Measurements from ENCODE around the gene RNF31. TPM values are rescaled to one million over a fixed set of nuclear protein-coding genes. Genes with fewer than 3 reads are reported as not detected.

RNF31 gene
- total and polyA plus RNA-seq, 2 of the 13 experiments (the other 11 are each of a cell fraction or from before 2014, with no cell fraction given), result 48.2 to 86.8 TPM

DNA sequence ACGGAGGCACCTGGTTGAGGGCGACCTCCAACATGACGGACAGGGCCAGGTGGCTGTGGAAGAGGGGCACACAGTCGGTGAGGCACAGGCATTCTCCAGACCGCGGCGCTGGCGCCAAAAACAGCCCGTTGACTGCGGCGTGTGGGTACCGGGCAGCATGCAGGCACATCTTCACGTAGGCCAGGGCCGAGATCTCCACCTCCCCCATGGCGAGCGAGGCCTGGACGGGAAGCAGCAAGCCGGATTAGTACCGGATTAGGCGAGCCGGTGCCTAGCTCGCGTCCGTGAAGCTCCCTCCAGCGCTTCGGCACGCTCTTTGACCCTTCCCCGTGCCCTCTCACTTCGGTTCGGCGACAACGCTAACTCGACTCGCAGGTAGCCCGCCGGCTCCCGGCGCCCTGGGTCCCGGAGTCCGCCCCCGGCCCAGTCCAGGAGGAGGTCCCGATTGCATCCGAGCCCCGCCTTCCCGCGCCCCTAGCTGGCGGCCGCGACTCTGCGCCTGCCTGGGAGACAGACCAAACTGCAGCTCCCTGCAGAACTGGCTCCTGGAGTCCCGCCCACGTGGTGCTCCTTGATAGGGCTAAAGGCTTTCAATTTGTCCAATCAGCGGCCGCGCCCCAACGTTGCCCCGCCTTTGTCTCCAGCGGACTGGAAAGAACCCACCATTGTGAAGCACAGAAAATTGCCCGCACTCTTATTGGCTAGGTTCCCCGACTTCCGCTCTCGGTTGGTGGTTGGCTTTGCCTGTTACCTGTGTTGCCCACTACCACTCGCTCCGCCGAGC, 6.0 kb upstream of the RNF31 start, which contains the start of gene EMC9 (continued):
- TF ChIP-seq, protein P1, sequence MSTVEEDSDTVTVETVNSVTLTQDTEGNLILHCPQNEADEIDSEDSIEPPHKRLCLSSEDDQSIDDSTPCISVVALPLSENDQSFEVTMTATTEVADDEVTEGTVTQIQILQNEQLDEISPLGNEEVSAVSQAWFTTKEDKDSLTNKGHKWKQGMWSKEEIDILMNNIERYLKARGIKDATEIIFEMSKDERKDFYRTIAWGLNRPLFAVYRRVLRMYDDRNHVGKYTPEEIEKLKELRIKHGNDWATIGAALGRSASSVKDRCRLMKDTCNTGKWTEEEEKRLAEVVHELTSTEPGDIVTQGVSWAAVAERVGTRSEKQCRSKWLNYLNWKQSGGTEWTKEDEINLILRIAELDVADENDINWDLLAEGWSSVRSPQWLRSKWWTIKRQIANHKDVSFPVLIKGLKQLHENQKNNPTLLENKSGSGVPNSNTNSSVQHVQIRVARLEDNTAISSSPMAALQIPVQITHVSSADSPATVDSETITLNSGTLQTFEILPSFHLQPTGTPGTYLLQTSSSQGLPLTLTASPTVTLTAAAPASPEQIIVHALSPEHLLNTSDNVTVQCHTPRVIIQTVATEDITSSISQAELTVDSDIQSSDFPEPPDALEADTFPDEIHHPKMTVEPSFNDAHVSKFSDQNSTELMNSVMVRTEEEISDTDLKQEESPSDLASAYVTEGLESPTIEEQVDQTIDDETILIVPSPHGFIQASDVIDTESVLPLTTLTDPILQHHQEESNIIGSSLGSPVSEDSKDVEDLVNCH (CRISPR knock-in tag; IDR thresholded peaks at IDR 0.05), result peak; percentile 97; the same call in 1 of the 2 replicates
- TF ChIP-seq KLF12 (CRISPR knock-in tag; IDR thresholded peaks at IDR 0.05; ENCODE audit: borderline replicate concordance) (no peak; the same call in 1 of the 2 replicates), EED (CRISPR knock-in tag; IDR thresholded peaks at IDR 0.05) (peak; percentile 99), ZNF629 (CRISPR knock-in tag; conservative IDR thresholded peaks at IDR 0.05) (peak; percentile 60; the same call in 1 of the 2 replicates), SNAPC2 (CRISPR knock-in tag; IDR thresholded peaks at IDR 0.05) (peak; percentile 45; the same call in 1 of the 2 replicates), MIER2 (CRISPR knock-in tag; IDR thresholded peaks at IDR 0.05) (no peak), ZFP36 (IDR thresholded peaks at IDR 0.05; ENCODE audit: borderline replicate concordance, low read depth, low read length, partially characterized antibody) (no peak), SMARCC2 (IDR thresholded peaks at IDR 0.05) (no peak), EP300 (IDR thresholded peaks at IDR 0.05; ENCODE audit: low read depth in 2 of 2, low read length in 2 of 2) (peak in 1 of 2 experiments; percentile 70; a peak in 2 of 4 replicates), EP300 (CRISPR knock-in tag; IDR thresholded peaks at IDR 0.05; ENCODE audit: borderline replicate concordance) (no peak; the same call in 1 of the 2 replicates), TEAD2 (CRISPR knock-in tag; IDR thresholded peaks at IDR 0.05) (0 out of 2 replicates have a peak, but pooled peaks have one; percentile 66), TBX3 (IDR thresholded peaks at IDR 0.05; ENCODE audit: borderline replicate concordance) (0 out of 2 replicates have a peak, but pooled peaks have one; percentile 18), PHF21A (CRISPR knock-in tag; IDR thresholded peaks at IDR 0.05) (no peak)
- TF ChIP-seq, protein P2, sequence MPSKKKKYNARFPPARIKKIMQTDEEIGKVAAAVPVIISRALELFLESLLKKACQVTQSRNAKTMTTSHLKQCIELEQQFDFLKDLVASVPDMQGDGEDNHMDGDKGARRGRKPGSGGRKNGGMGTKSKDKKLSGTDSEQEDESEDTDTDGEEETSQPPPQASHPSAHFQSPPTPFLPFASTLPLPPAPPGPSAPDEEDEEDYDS (CRISPR knock-in tag; IDR thresholded peaks at IDR 0.05), result peak; percentile 98
- TF ChIP-seq, protein P3, sequence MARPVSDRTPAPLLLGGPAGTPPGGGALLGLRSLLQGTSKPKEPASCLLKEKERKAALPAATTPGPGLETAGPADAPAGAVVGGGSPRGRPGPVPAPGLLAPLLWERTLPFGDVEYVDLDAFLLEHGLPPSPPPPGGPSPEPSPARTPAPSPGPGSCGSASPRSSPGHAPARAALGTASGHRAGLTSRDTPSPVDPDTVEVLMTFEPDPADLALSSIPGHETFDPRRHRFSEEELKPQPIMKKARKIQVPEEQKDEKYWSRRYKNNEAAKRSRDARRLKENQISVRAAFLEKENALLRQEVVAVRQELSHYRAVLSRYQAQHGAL (CRISPR knock-in tag; IDR thresholded peaks at IDR 0.05; ENCODE audit: not compliant biosample characterization), result peak; percentile 86
- TF ChIP-seq, protein P4, sequence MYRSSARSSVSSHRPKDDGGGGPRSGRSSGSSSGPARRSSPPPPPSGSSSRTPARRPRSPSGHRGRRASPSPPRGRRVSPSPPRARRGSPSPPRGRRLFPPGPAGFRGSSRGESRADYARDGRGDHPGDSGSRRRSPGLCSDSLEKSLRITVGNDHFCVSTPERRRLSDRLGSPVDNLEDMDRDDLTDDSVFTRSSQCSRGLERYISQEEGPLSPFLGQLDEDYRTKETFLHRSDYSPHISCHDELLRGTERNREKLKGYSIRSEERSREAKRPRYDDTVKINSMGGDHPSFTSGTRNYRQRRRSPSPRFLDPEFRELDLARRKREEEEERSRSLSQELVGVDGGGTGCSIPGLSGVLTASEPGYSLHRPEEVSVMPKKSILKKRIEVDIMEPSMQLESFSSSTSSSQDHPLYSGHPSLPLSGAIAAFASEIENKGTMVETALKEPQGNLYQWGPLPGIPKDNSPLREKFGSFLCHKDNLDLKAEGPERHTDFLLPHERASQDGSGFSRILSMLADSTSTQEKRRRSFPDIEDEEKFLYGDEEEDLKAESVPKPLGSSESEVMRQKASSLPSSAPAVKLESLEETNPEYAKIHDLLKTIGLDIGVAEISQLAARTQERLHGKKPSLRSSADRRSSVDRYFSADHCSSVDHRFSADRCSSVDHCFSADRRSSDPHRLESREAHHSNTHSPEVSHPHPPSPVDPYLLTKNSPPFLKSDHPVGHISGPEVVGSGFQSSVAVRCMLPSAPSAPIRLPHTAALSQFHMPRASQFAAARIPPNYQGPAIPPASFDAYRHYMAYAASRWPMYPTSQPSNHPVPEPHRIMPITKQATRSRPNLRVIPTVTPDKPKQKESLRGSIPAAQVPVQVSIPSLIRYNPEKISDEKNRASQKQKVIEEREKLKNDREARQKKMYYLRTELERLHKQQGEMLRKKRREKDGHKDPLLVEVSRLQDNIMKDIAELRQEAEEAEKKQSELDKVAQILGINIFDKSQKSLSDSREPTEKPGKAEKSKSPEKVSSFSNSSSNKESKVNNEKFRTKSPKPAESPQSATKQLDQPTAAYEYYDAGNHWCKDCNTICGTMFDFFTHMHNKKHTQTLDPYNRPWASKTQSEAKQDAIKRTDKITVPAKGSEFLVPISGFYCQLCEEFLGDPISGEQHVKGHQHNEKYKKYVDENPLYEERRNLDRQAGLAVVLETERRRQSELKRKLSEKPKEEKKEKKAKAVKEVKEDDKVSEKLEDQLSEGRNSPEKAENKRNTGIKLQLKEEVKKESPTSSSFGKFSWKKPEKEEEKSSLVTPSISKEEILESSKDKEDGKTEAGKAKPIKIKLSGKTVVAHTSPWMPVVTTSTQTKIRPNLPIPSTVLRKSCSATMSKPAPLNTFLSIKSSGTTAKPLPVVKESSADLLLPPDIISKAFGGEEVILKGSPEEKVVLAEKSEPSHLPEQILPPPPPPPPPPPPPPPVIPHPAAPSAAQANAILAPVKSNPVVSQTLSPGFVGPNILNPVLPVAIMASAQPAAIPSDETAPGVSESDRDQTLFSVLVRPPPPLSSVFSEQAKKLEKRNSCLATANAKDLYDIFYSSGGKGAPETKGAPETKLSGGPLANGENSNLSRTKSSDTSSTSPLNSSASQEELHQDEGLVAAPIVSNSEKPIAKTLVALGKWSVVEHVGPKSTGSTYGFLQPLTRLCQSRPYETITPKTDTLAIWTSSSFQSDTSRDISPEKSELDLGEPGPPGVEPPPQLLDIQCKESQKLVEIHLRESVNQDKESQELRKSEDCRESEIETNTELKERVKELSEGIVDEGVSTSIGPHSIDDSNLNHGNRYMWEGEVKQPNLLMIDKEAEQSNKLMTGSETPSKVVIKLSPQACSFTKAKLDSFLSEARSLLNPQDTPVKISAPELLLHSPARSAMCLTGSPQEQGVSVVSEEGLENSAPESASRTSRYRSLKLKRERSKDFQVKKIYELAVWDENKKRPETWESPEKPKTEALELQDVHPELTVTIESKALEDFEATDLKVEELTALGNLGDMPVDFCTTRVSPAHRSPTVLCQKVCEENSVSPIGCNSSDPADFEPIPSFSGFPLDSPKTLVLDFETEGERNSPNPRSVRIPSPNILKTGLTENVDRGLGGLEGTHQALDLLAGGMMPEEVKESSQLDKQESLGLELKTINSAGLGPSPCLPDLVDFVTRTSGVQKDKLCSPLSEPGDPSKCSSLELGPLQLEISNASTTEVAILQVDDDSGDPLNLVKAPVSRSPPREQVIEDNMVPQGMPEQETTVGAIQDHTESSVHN (CRISPR knock-in tag; IDR thresholded peaks at IDR 0.05), result peak; percentile 64; the same call in 1 of the 2 replicates

All from HepG2 (cell line).